ENCODE results near the gene RAI1. TPM values are rescaled to one million over a fixed set of nuclear protein-coding genes. Genes with fewer than 3 reads are reported as not detected.

RAI1 gene
- total and polyA plus RNA-seq, 12 donors, result 4.2 to 37.3 (median 26.9) TPM

DNA sequence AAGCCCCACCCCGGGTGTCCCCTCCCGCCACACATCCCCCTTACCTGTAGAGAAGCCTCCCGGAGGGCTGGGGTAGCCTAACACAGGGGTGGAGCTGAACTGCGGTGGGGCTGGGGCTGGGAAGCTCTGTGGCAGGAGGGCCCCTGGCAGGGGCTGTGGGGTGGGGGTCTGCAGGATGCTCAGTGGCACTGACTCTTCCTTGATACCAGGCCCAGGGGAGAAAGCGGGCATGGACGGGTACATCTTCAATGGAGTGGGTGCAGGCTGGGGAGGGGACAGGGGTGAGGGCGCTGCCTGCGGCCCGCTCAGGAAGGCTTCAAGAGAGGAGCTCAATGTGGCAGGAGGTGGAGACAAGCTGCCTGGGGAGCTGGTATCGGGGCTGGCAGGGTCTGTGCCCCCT is 138.8 kb downstream of the RAI1 start:
- Histone ChIP-seq H3K27me3 (no peaks in the 10 kb centered on the region), H3K36me3 (replicated peaks in 1 of 2) (peaks cover 0 to 47% of the 10 kb centered on the region in 2 donors), H3K4me3 (peak overlapping the region in 1 of 4 donors; percentile 78), H3K9me3 (replicated peaks in 1 of 3) (no peaks in the 10 kb centered on the region), H3K27ac (peak overlapping the region in 3 of 5 donors; percentile 93 to 96 (median 94)), H3K4me1 (replicated peaks in 1 of 2) (peaks cover 64 to 79% of the 10 kb centered on the region in 2 donors)
- DNase-seq, result no peak
- 42 to 63% (median 48%) methylated on average over 9 to 10 of the region's 10 CpGs for WGBS, 4 donors
- no peak for TF ChIP-seq POLR2A (IDR thresholded peaks at IDR 0.05)
- TF ChIP-seq, protein P1, sequence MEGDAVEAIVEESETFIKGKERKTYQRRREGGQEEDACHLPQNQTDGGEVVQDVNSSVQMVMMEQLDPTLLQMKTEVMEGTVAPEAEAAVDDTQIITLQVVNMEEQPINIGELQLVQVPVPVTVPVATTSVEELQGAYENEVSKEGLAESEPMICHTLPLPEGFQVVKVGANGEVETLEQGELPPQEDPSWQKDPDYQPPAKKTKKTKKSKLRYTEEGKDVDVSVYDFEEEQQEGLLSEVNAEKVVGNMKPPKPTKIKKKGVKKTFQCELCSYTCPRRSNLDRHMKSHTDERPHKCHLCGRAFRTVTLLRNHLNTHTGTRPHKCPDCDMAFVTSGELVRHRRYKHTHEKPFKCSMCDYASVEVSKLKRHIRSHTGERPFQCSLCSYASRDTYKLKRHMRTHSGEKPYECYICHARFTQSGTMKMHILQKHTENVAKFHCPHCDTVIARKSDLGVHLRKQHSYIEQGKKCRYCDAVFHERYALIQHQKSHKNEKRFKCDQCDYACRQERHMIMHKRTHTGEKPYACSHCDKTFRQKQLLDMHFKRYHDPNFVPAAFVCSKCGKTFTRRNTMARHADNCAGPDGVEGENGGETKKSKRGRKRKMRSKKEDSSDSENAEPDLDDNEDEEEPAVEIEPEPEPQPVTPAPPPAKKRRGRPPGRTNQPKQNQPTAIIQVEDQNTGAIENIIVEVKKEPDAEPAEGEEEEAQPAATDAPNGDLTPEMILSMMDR (IDR thresholded peaks at IDR 0.05), result no peak
- intact Hi-C loops (cut with DNase I), result no loop called here

DNA sequence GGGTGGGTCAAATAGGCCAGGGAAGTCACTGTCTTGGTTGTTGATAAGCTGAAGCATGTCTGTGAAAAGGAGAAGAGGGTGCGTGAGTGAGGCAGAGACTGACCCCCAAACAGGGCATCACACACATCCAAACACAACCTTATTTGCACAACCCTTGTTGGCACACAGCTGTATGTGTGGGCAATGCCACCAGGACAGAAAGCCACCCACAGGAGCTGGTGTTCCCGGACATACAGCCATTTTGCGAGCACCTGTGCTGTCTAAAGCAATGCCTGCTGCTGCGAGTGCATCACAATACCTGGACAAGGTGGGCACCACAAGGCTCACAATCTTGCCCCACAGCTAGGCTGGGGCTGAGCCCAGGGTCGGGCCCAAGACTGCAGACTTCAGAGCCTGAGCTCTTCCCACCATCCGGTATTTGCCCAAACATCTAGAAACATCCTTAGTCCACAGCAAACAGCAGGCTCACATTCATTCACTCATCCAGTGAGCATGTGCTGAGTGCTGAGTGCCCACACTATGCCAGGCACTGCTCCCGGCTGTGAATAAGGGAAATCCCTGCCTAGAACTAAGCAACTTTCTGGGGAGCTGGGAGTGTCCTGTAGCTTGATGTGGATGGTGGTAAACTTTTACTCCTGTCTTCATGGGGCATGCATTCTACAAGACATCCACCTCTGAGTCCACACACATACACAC is 139.4 kb downstream of the RAI1 start:
- 43 to 56% (median 49%) methylated on average over 2 to 7 of the region's 7 CpGs for WGBS, 4 donors
- H3K9me3 ChIP-seq (replicated peaks in 1 of 3), result no peaks in the 10 kb centered on the region
- peak overlapping the region in 4 of 5 donors; percentile 49 to 96 (median 94) for H3K27ac ChIP-seq
- TF ChIP-seq POLR2A (IDR thresholded peaks at IDR 0.05), result peak in 1 of 2 donors; percentile 19
- TF ChIP-seq, protein P1 (IDR thresholded peaks at IDR 0.05), result no peak
- intact Hi-C loops (cut with DNase I), result no loop called here
- peak overlapping the region in 2 of 4 donors; percentile 38 to 78 for H3K4me3 ChIP-seq
- H3K4me1 ChIP-seq (replicated peaks in 1 of 2), result peaks cover 68 to 79% of the 10 kb centered on the region in 2 donors
- no peaks in the 10 kb centered on the region for H3K27me3 ChIP-seq
- peaks cover 0 to 41% of the 10 kb centered on the region in 2 donors for H3K36me3 ChIP-seq (replicated peaks in 1 of 2)
- no peak for DNase-seq

DNA sequence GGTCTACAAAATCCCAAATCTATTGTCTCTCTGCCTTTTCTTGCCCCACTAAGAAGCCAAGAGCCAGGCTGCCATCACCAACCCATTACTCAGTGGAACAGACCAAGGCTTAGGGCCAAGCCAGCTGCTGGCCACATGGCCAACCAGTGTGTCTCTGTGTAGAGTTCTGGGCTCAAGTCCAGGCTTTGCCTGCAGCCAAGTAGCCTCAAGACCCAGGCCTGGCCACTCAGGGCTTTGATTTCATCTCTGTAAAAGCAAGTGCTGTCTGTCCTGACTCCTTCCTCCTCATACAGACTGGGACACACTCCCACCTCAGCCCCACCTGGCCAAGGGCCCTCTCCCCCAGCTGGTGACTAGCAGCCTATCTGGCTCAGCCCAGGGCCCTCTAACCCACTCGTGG is 140.9 kb downstream of the RAI1 start:
- Histone ChIP-seq H3K4me3 (peak overlapping the region in 2 of 4 donors; percentile 67 to 78), H3K4me1 (replicated peaks in 1 of 2) (peaks cover 72 to 80% of the 10 kb centered on the region in 2 donors), H3K27ac (peak overlapping the region; percentile 41 to 96 (median 93))

DNA sequence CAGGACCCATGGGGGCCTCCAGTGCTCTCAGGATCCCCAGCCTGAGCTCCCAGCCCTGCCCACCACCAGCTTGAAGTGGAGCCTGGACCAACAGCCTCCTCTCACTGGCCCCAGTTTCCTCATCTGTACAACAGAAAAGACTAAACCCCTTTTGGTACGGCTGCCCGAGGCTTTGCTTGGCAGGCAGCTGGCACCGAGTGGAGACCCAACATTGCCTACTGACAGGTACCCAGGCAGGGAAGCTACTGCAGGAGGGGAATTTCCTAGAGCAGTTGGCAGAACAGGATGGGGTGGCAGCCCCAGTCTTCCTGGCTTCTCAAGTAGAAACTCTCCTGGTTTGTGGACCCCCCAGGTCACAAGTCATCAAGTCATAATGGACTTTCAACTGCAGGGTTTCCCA is 141.4 kb downstream of the RAI1 start:
- DNase-seq, result no peak
- peaks cover 0 to 23% of the 10 kb centered on the region in 2 donors for H3K36me3 ChIP-seq (replicated peaks in 1 of 2)
- peak overlapping the region; percentile 41 to 96 (median 93) for H3K27ac ChIP-seq
- intact Hi-C loops (cut with DNase I), result no loop called here
- WGBS, 4 donors, result 33 to 45% (median 38%) methylated on average over 3 of the region's 3 CpGs
- no peaks in the 10 kb centered on the region for H3K27me3 ChIP-seq
- H3K4me1 ChIP-seq (replicated peaks in 1 of 2), result peaks cover 70 to 76% of the 10 kb centered on the region in 2 donors
- no peaks in the 10 kb centered on the region for H3K9me3 ChIP-seq (replicated peaks in 1 of 3)
- TF ChIP-seq POLR2A (IDR thresholded peaks at IDR 0.05), result no peak
- peak overlapping the region in 2 of 4 donors; percentile 67 to 78 for H3K4me3 ChIP-seq

More for the DNA sequence above, 140.9 kb downstream of the RAI1 start:
- peak; percentile 81 to 95 (median 93) for DNase-seq
- 6 to 38% (median 26%) methylated on average over 1 of the region's 1 CpG; no CpG with 5 or more reads in 1 of the 4 donors for WGBS, 4 donors
- Histone ChIP-seq H3K9me3 (replicated peaks in 1 of 3) (no peaks in the 10 kb centered on the region), H3K27me3 (no peaks in the 10 kb centered on the region), H3K36me3 (replicated peaks in 1 of 2) (peaks cover 0 to 28% of the 10 kb centered on the region in 2 donors)
- intact Hi-C loops (cut with DNase I), result no loop called here
- TF ChIP-seq, protein P1 (IDR thresholded peaks at IDR 0.05), result no peak
- TF ChIP-seq POLR2A (IDR thresholded peaks at IDR 0.05), result peak in 1 of 2 donors; percentile 89

Data from adrenal gland (tissue), 12 donors.